Heart right ventricle (tissue), 16 donors: ENCODE results near the gene RRM1. TPM values are rescaled to one million over a fixed set of nuclear protein-coding genes. Genes with fewer than 3 reads are reported as not detected.
A peak's percentile ranks its signal among the peaks of the same experiment; 100 is the strongest.

ENCODE experiments used
- ATAC-seq, 8 donors: fragments of 200-7000 bp; cut with Tn5 transposase; one replicate each; pipeline ENCODE4 v1.9.1; 2020; ENCODE audit warnings: mild to moderate bottlenecking in 8 of 8, moderate library complexity in 8 of 8, moderate number of reproducible peaks in 1 of 8
- DNase-seq, 2 donors: peaks; one replicate each; pipeline ENCODE4 v3.0.0-alpha.2; 2020
- H3K27ac ChIP-seq, 10 donors: fragments of 200-600 bp; sonication (generic) in 2 of 10; one replicate each; pipeline versions ENCODE4 v1.5.0 to v1.8.0; 2020 to 2022; ENCODE audit warnings: mild to moderate bottlenecking in 3 of 10
- H3K27me3 ChIP-seq, 7 donors: fragments of 200-600 bp; one replicate each; pipeline ENCODE4 v1.8.0; 2021 to 2022; ENCODE audit warnings: mild to moderate bottlenecking in 2 of 7
- H3K36me3 ChIP-seq, 9 donors: fragments of 200-600 bp; sonication (generic) in 1 of 9; one replicate each; pipeline versions ENCODE4 v1.5.0 to v1.8.0; 2020 to 2022; ENCODE audit warnings: mild to moderate bottlenecking in 2 of 9
- H3K4me1 ChIP-seq, 9 donors: fragments of 200-600 bp; sonication (generic) in 1 of 9; one replicate each; pipeline versions ENCODE4 v1.5.0 to v1.8.0; 2020 to 2022; ENCODE audit warnings: mild to moderate bottlenecking in 4 of 9
- H3K4me3 ChIP-seq, 10 donors: fragments of 200-600 bp; sonication (generic) in 2 of 10; one replicate each; pipeline versions ENCODE4 v1.5.0 to v1.8.0; 2020 to 2022; ENCODE audit warnings: mild to moderate bottlenecking in 7 of 10, moderate library complexity in 2 of 10
- H3K9me3 ChIP-seq, 11 donors: fragments of 200-600 bp in 10 of 11; sonication (generic) in 2 of 11; one replicate each; pipeline versions ENCODE4 v1.5.0 to v1.8.0; 2013 to 2022; ENCODE audit warnings: mild to moderate bottlenecking in 2 of 11, control low read depth in 1 of 11, moderate library complexity in 1 of 11
- CTCF ChIP-seq, 9 donors: fragments of 200-600 bp; sonication (generic) in 2 of 9; IDR thresholded peaks; one replicate each; pipeline versions ENCODE4 v1.5.0 to v1.8.0; 2021 to 2022; ENCODE audit warnings: antibody characterized with exemption in 9 of 9, mild to moderate bottlenecking in 5 of 9, moderate library complexity in 1 of 9
- WGBS, 2 donors: extraction: QIAGEN DNeasy Blood & Tissue Kit; methylation state at CpG; one replicate each; pipeline ENCODE4 v1.1.7; 2013; ENCODE audit warnings: inconsistent platforms in 1 of 2; 5-methylcytosine and 5-hydroxymethylcytosine counted together
- intact Hi-C, 10 donors: fragments of 100-400 bp; cut with DNase I; formaldehyde crosslinking; loops; one replicate each; pipeline versions ENCODE4 v1.11.1 to v1.14.2; 2022
- polyA plus RNA-seq, 2 donors: library from polyadenylated mRNA; stranded (reverse); fragments of 200-250 nt; gene quantifications; one replicate each; pipeline ENCODE4 v1.2.3, GENCODE V29; 2013
- total RNA-seq, 10 donors: library from RNA; stranded (reverse); fragmentation: NEBNext Ultra II Directional in 3 of 10; extraction: Animal tissue kit (Norgen Biotek cat#: 25700) in 3 of 10; gene quantifications; one replicate each; pipeline versions ENCODE4 v1.2.1 to v1.2.4, GENCODE V29; 2021 to 2023
- donor health status: Arrhythmogenic right ventricular cardiomyopathy.
- donor health status: ischemic (EF 13 %, LVEDD 7.1; RV severe dilation, severe dysfunction).
- donor health status: healthy with polysubstance abuse.
- donor health status: DM: no; HTN: yes; CAD: no.
- donor health status: DM: no; HTN: no; CAD: no.
- donor health status: ischemic (EF 25% LVEDD 6.9; RV normal size, moderate dysfunction).
- donor health status: ischemic (EF 25% LVEDD 5.7; RV mildly dilated, moderate dysfunction).
- donor health status: healthy.
- donor health status: DM: yes; HTN: yes; CAD: no.
- donor health status: Ischemic cardiomyopathy.
- donor health status: ischemic (EF 35%, LVEDD 5.7; RV mildly dilated, moderate dysfunction).
- donor health status: nonischemic (EF 11% LVEDD 7.7; RV severe dilation, severe dysfunction).
- donor health status: DM: yes; HTN: yes; CAD: no.
- donor health status: PGD.
- donor health status: ischemic (EF 29% LVEDD 5.4; RV normal size, mild dysfunction).
- donor health status: nonischemic (EF 23%, LVEDD 6.1; RV moderate dilation, normal function).

Gene RRM1
- total and polyA plus RNA-seq, 12 donors: 3.7 to 36.6 (median 27.7) TPM

- DNase-seq (peak; percentile 89 to 93), ATAC-seq (peak; percentile 83 to 94 (median 89))
- Histone ChIP-seq H3K9me3 (no peaks in the 10 kb centered on the region), H3K27me3 (no peaks in the 10 kb centered on the region), H3K4me3 (peak overlapping the region; percentile 36 to 70 (median 64)), H3K4me1 (peaks cover 0 to 20% (median 5%) of the 10 kb centered on the region in 9 donors), H3K27ac (peak overlapping the region in 8 of 10 donors; percentile 7 to 66 (median 38)), H3K36me3 (no peaks in the 10 kb centered on the region)
- WGBS, 2 donors: 1% methylated on average over 66 to 83 of the region's 83 CpGs
- TF ChIP-seq CTCF (IDR thresholded peaks at IDR 0.05): peak; percentile 94 to 98 (median 96)
- intact Hi-C loops: loop anchor here in 9 of 10 donors (1.0 to 10.0 kb wide), 14 partner anchors 205 to 820 kb away; partner anchors contain the start of genes OR51E1 (in 1 of the 9), TRIM21 (in 1 of the 9) and TRIM68 (in 1 of the 9)
Measured at GRCh38 chr11:4187055-4187988, 92.7 kb downstream of the RRM1 start.

Other genes with a start within 250 kb of the RRM1 start
- 10 to 100 TPM; 25.8 to 55.7 (median 39.9) TPM for gene STIM1, start 239.1 kb upstream of the RRM1 start, total RNA-seq
- gene STIM1, start 239.1 kb upstream of the RRM1 start, polyA plus RNA-seq: 10 to 100 TPM; 11.9 to 37.6 TPM